Keratinocyte (primary cell): ENCODE results near the gene COL9A1. TPM values are rescaled to one million over a fixed set of nuclear protein-coding genes. Genes with fewer than 3 reads are reported as not detected.

Experiments used
- DNase-seq: peaks from one replicate; pipeline ENCODE4 v3.0.0-alpha.2; 2011; ENCODE audit warnings: low read depth, missing footprints, low spot score
- FAIRE-seq: peaks from 2 replicates; lab custom pipeline; 2011; peaks lifted over from hg19 to GRCh38; lab: Jason Lieb, UNC
- H2AFZ ChIP-seq: 2 replicates; pipeline ENCODE4 v1.6.0; 2012; ENCODE audit warnings: low read length, control low read depth, inconsistent platforms; ENCODE audit not compliant: control insufficient read depth
- H3K27ac ChIP-seq: 2 replicates; pipeline ENCODE4 v1.5.1; 2011; ENCODE audit warnings: low read length; ENCODE audit not compliant: control insufficient read depth, insufficient read depth
- H3K27me3 ChIP-seq: 3 replicates; pipeline ENCODE4 v1.6.0; 2011; ENCODE audit warnings: low read length; ENCODE audit not compliant: control insufficient read depth, insufficient read depth; ENCODE audit errors: extremely low read depth
- H3K36me3 ChIP-seq, 2 experiments: 2 replicates in 1 of 2; 3 replicates in 1 of 2; pipeline ENCODE4 v1.5.1; 2011; ENCODE audit warnings: low read length in 2 of 2, mild to moderate bottlenecking in 1 of 2; ENCODE audit not compliant: control insufficient read depth in 2 of 2, insufficient read depth in 2 of 2; ENCODE audit errors: extremely low read depth in 1 of 2
- H3K4me1 ChIP-seq: 3 replicates; pipeline ENCODE4 v1.5.1; 2011; ENCODE audit warnings: low read length; ENCODE audit not compliant: control insufficient read depth, insufficient read depth; ENCODE audit errors: extremely low read depth
- H3K4me2 ChIP-seq: 3 replicates; pipeline ENCODE4 v1.6.0; 2011; ENCODE audit warnings: low read depth, low read length; ENCODE audit not compliant: control insufficient read depth, insufficient read depth; ENCODE audit errors: extremely low read depth
- H3K4me3 ChIP-seq, 3 experiments: fragments of 200-600 bp in 1 of 3; sonication (generic) in 1 of 3; 2 replicates in 2 of 3; 3 replicates in 1 of 3; pipeline ENCODE4 v1.5.1; 2011 to 2016; ENCODE audit warnings: low read length in 3 of 3, mild to moderate bottlenecking in 3 of 3, control low read depth in 2 of 3, inconsistent platforms in 1 of 3, low read depth in 1 of 3, mixed read lengths in 1 of 3, mixed run types in 1 of 3, moderate library complexity in 1 of 3; ENCODE audit not compliant: control insufficient read depth in 2 of 3, insufficient read depth in 2 of 3; ENCODE audit errors: extremely low read depth in 1 of 3
- H3K79me2 ChIP-seq: 2 replicates; pipeline ENCODE4 v1.6.0; 2012; ENCODE audit warnings: low read length; ENCODE audit not compliant: control insufficient read depth, insufficient read depth
- H3K9ac ChIP-seq: 3 replicates; pipeline ENCODE4 v1.6.0; 2011; ENCODE audit warnings: low read length; ENCODE audit not compliant: control insufficient read depth, insufficient read depth; ENCODE audit errors: extremely low read depth
- H3K9me1 ChIP-seq: 3 replicates; pipeline ENCODE4 v1.6.0; 2011; ENCODE audit warnings: low read length; ENCODE audit not compliant: control insufficient read depth, insufficient read depth; ENCODE audit errors: extremely low read depth
- H3K9me3 ChIP-seq: 2 replicates; pipeline ENCODE4 v1.5.1; 2012; ENCODE audit warnings: low read depth, low read length; ENCODE audit not compliant: control insufficient read depth
- H4K20me1 ChIP-seq: 3 replicates; pipeline ENCODE4 v1.6.0; 2011; ENCODE audit warnings: low read length; ENCODE audit not compliant: control insufficient read depth, insufficient read depth; ENCODE audit errors: extremely low read depth
- CTCF ChIP-seq, 3 experiments: IDR thresholded peaks in 1 of 3; conservative IDR thresholded peaks in 1 of 3; optimal IDR thresholded peaks in 1 of 3; 2 replicates in 2 of 3; 3 replicates in 1 of 3; pipeline versions ENCODE3 to v1.5.1; 2011; ENCODE audit warnings: low read length in 3 of 3, mild to moderate bottlenecking in 3 of 3, moderate library complexity in 2 of 3, control low read depth in 1 of 3, inconsistent platforms in 1 of 3; ENCODE audit not compliant: insufficient read depth in 2 of 3; ENCODE audit errors: extremely low read depth in 1 of 3
- EZH2 ChIP-seq: IDR thresholded peaks from one replicate; pipeline ENCODE4 v1.6.1; 2012; ENCODE audit warnings: inconsistent platforms, mild to moderate bottlenecking, low read length, moderate library complexity
- dilution Hi-C: fragments of 300-500 bp; cut with MboI; formaldehyde crosslinking; loops from one replicate; pipeline ENCODE4 v1.7.0; 2020; ENCODE audit warnings: low sequenced_read_pairs; ENCODE audit not compliant: extremely low pct_ligation_motif_present
- polyA plus RNA-seq, 5 experiments: library from polyadenylated mRNA; depleted of rRNA in 3 of 5; stranded (reverse) in 3 of 5; stranded (forward) in 1 of 5; unstranded in 1 of 5; fragments of >200 nt; gene quantifications; 1 replicate in 1 of 5; 2 replicates in 3 of 5; 3 replicates in 1 of 5; pipeline versions ENCODE4 v1.2.1 to v1.2.3, GENCODE V29; 2011 to 2012; ENCODE audit warnings: missing spikeins in 2 of 5, low read depth in 1 of 5, low replicate concordance in 1 of 5

The COL9A1 gene
- polyA plus RNA-seq, 1 donor (not counting 4 experiments of a cell fraction or from before 2014, with no cell fraction given), result not detected

GRCh38 chr6:70241031-70241430, 61.9 kb downstream of the COL9A1 start:
- dilution Hi-C loops, result no loop called here
- DNase-seq, result no peak
- no peaks in the 10 kb centered on the region for H3K9me1 ChIP-seq
- no peak for TF ChIP-seq EZH2
- TF ChIP-seq CTCF (optimal IDR thresholded peaks at IDR 0.05 in 1 of 3, IDR thresholded peaks at IDR 0.05 in 1 of 3, conservative IDR thresholded peaks at IDR 0.05 in 1 of 3; ENCODE audit: extremely low read depth in 1 of 3, insufficient read depth in 2 of 3, low read length in 3 of 3), result no peak
- no peaks in the 10 kb centered on the region for H3K36me3 ChIP-seq
- H2AFZ ChIP-seq, result no peak overlapping the region
- no peaks in the 10 kb centered on the region for H3K79me2 ChIP-seq
- no peak overlapping the region for H3K9ac ChIP-seq
- no peaks in the 10 kb centered on the region for H3K9me3 ChIP-seq
- peaks cover 6% of the 10 kb centered on the region for H3K27me3 ChIP-seq
- H4K20me1 ChIP-seq, result no peaks in the 10 kb centered on the region
- H3K4me1 ChIP-seq, result no peaks in the 10 kb centered on the region
- no peak overlapping the region for H3K4me3 ChIP-seq
- no peak overlapping the region for H3K4me2 ChIP-seq
- no peak for FAIRE-seq
- no peak overlapping the region for H3K27ac ChIP-seq

- dilution Hi-C loops, result no loop called here
Observed at GRCh38 chr6:70236343-70236742, 66.5 kb downstream of the COL9A1 start.

More at GRCh38 chr6:70236343-70236742, 66.5 kb downstream of the COL9A1 start:
- Histone ChIP-seq H3K27ac (no peak overlapping the region), H4K20me1 (no peaks in the 10 kb centered on the region), H3K4me2 (no peak overlapping the region), H3K4me3 (no peak overlapping the region), H3K9ac (no peak overlapping the region), H3K9me3 (no peaks in the 10 kb centered on the region), H3K79me2 (no peaks in the 10 kb centered on the region), H2AFZ (no peak overlapping the region), H3K4me1 (no peaks in the 10 kb centered on the region), H3K9me1 (no peaks in the 10 kb centered on the region), H3K36me3 (no peaks in the 10 kb centered on the region), H3K27me3 (peaks cover 15% of the 10 kb centered on the region)
- no peak for DNase-seq
- no peak for TF ChIP-seq EZH2
- FAIRE-seq, result no peak
